Spinal cord (tissue), 10 donors: ENCODE results near the gene SOS1. TPM values are rescaled to one million over a fixed set of nuclear protein-coding genes. Genes with fewer than 3 reads are reported as not detected.

Experiments used
- DNase-seq, 6 donors: peaks; one replicate each; pipeline versions ENCODE4 v3.0.0 to v3.0.0-alpha.2; 2013 to 2015; ENCODE audit warnings: low spot score in 6 of 6, low read depth in 4 of 6
- H3K27ac ChIP-seq: one replicate; pipeline ENCODE4 v1.5.1; 2013; ENCODE audit warnings: low read depth, low read length, control low read depth
- H3K27me3 ChIP-seq: one replicate; pipeline ENCODE4 v1.6.1; 2013; ENCODE audit warnings: low read length; ENCODE audit not compliant: control insufficient read depth, insufficient read depth
- H3K36me3 ChIP-seq: one replicate; pipeline ENCODE4 v1.6.1; 2013; ENCODE audit warnings: low read length; ENCODE audit not compliant: control insufficient read depth, insufficient read depth
- H3K4me1 ChIP-seq: one replicate; pipeline ENCODE4 v1.6.1; 2013; ENCODE audit warnings: low read length; ENCODE audit not compliant: control insufficient read depth, insufficient read depth
- H3K4me3 ChIP-seq: one replicate; pipeline ENCODE4 v1.5.1; 2013; ENCODE audit warnings: low read depth, low read length, control low read depth
- H3K9me3 ChIP-seq: one replicate; pipeline ENCODE4 v1.6.1; 2013; ENCODE audit warnings: low read length; ENCODE audit not compliant: control insufficient read depth, insufficient read depth
- WGBS: methylation state at CpG from one replicate; pipeline ENCODE4 v1.1.5; 2013; ENCODE audit warnings: missing lambda C conversion rate; ENCODE audit not compliant: insufficient coverage; 5-methylcytosine and 5-hydroxymethylcytosine counted together
- polyA plus RNA-seq, 2 donors: library from polyadenylated mRNA; unstranded; fragments of 120-200 nt; gene quantifications; one replicate each; pipeline ENCODE4 v1.2.1, GENCODE V29; 2013; ENCODE audit not compliant: insufficient read length in 2 of 2
- total RNA-seq, 2 donors: library from RNA; depleted of rRNA in 1 of 2; stranded (reverse); fragments of 120-200 nt in 1 of 2; fragments of >200 nt in 1 of 2; gene quantifications; one replicate each; pipeline versions ENCODE4 v1.2.3 to v1.2.4, GENCODE V29; 2013 to 2014
- donor health status: healthy.

The SOS1 gene
- total and polyA plus RNA-seq, 4 donors: 29.8 to 61.4 (median 35.9) TPM

DNA sequence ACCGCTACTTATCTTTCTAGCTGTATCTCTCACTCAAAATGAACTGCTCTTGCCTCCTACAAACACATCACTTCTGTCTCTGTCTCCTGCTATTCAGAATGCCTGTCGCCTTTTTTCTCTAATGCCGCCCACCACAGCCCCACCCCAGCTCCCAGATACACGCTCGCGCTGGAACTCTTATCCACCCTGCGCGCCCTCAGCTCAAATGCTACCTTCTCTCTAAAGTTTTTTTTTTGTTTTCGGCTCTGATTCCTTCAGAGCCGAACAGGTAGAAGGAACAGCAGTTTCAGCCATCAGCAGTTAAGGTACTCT lies 3.9 kb upstream of the SOS1 start:
- no peaks in the 10 kb centered on the region for H3K36me3 ChIP-seq
- H3K27me3 ChIP-seq: no peaks in the 10 kb centered on the region
- peaks cover 15% of the 10 kb centered on the region for H3K4me1 ChIP-seq
- peak in 1 of 6 donors; percentile 32 for DNase-seq
- peak overlapping the region; percentile 96 for H3K27ac ChIP-seq
- H3K4me3 ChIP-seq: peak overlapping the region; percentile 90
- no peaks in the 10 kb centered on the region for H3K9me3 ChIP-seq
- under 1% methylated on average over 10 of the region's 10 CpGs for WGBS

DNA sequence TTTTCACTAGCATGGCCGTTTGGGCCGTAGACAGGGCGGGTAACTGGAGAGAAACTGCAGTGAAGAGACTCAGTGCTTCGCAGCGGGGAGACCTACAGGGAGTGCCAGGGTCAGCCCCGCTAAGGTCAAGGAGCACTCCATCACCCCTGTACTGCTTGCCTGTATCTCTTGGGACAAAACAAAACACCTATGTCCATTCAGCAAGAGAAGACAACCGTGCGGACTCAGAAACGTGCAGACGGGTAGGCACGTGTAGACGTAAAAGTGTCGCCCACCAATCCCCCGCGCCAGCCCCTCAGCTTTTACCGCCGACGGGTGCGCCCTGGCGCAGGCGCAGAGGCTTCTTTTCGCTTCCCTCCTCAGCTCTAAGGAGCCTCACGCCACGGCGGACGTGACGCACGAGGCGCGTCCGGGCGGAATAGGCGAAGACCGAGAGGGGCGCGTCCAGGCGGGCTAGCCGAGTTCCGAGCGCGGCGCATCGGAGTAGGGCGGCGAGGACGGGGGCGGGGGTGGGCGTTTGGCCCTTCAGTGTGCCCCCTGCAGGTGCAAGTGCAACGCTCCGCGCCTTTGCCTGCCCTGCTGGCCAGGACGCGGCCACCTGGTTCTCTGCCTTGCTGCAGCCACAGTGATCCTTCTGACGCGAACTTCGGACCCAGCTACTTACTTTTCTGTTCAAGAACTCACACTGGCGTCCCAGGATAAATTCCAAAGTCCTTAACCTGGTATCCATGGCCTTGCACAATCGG lies 3.3 kb upstream of the SOS1 start:
- peak; percentile 89 to 99 (median 95) for DNase-seq
- H3K4me1 ChIP-seq: peaks cover 17% of the 10 kb centered on the region
- H3K36me3 ChIP-seq: no peaks in the 10 kb centered on the region
- H3K27ac ChIP-seq: peak overlapping the region; percentile 96
- WGBS: 0% methylated on average over 55 of the region's 58 CpGs
- no peaks in the 10 kb centered on the region for H3K9me3 ChIP-seq
- no peaks in the 10 kb centered on the region for H3K27me3 ChIP-seq
- H3K4me3 ChIP-seq: peak overlapping the region; percentile 90

DNA sequence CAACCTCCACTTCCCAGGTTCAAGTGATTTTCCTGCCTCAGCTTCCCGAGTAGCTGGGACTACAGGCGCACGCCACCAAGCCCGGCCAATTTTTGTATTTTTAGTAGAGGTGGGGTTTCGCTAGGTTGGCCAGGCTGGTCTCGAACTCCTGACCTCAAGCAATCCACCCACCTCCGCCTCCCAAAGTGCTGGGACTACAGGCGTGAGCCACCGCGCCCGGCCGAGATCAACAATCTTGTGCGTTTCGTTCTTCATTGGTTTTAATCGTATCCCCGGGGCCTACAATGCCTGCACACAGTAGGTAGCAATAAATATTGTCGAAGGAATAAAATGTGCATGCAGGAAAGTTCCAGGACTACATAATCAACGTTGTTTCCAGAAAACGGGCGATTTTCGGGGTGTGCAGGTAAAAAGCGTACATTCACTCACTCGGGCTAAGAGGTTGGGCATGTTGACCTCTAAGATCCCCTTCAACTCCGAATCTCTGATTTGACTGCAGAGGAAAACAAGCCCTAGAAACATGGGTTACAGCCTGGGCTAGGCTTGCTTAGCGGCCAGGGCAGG lies 2.7 kb upstream of the SOS1 start:
- 52% methylated on average over 18 of the region's 25 CpGs for WGBS
- peaks cover 17% of the 10 kb centered on the region for H3K4me1 ChIP-seq
- H3K27ac ChIP-seq: peak overlapping the region; percentile 96
- DNase-seq: no peak
- H3K9me3 ChIP-seq: no peaks in the 10 kb centered on the region
- peak overlapping the region; percentile 90 for H3K4me3 ChIP-seq
- H3K36me3 ChIP-seq: no peaks in the 10 kb centered on the region
- H3K27me3 ChIP-seq: no peaks in the 10 kb centered on the region

DNA sequence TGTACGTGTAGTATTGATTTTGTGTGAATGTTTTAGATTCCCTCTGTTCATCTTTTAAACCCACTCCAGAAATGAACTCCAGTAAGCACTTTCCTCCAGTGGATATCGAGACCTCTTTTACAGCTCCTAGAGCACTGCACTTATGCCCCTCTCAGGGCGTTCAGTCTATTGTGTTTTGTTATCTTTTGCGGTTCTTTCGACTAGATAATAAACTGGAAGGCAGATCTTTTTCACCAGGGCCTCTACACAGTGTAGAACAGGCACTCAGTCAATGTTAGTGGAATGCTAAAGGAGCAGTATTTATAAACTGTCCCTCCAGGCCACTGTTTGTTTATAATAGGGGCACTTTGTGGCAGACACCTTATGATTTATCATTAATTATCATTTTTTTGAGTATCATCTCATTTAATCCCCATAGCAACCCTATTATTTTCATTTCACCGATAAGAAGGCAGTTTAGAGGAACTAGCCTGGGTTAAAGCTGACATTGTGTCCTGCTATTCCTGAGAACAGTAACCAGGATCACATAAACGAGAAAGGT lies 742 bp upstream of the SOS1 start:
- no peak for DNase-seq
- peak overlapping the region; percentile 99 for H3K27ac ChIP-seq
- H3K9me3 ChIP-seq: no peaks in the 10 kb centered on the region
- no peaks in the 10 kb centered on the region for H3K27me3 ChIP-seq
- WGBS: 31% methylated on average over 3 of the region's 7 CpGs
- H3K4me1 ChIP-seq: peaks cover 17% of the 10 kb centered on the region
- peaks cover 3% of the 10 kb centered on the region for H3K36me3 ChIP-seq
- H3K4me3 ChIP-seq: peak overlapping the region; percentile 88

DNA sequence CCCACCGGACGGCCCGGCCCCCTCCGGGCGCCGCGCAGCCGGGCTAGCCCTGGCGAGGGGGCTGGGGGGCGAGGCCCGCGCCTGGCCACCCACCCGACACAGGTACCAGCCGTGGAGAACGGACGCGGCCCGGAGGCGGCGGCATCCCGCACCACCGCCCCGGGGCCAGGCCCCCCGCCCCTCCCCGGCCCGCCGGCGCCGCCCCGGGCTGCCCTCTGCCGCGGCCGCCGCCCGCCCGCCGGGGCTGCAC lies 405 bp downstream of the SOS1 start:
- Histone ChIP-seq H3K4me1 (peaks cover 17% of the 10 kb centered on the region), H3K36me3 (peaks cover 3% of the 10 kb centered on the region), H3K27ac (peak overlapping the region; percentile 90), H3K27me3 (no peaks in the 10 kb centered on the region), H3K4me3 (peak overlapping the region; percentile 88), H3K9me3 (no peaks in the 10 kb centered on the region)
- no peak for DNase-seq
- 0% methylated on average over 37 of the region's 37 CpGs for WGBS

DNA sequence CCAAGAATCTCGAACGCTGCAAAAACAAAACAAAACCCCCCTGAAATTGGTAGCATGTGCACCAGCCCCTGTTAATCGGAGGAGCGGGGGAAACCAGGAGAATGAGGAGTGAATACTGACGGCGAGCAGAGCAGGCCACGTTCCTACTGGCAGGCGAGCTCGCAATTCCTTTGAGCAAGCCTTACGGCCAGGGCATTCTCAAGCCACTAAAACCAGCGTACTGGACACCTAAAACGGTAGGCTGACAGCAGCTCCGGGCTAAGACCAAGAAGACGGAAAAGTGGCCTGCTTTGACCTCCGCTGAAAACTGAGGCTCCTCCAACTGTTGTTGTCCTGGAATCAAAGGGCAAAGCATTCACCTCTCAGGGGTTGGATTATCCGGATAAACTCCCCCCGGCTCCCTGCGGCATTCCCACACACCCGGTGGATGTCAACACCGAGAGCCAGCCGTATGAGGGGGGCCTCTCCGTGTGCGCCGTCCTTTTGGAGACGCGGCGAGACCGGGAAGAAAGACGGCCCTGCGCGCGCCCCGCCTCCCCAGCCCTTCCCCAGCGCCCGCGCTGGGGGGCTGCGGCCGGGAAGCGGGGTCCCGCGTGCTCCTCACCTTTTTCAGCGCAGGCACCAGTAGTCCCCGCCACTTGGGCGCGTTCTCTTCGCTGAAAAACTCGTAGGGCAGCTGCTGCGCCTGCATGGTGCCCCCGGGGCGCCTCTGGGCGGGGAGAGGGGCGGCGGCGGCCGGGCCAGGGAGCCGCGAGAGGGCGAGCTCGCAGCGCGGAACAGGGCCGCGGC lies 925 bp downstream of the SOS1 start:
- Histone ChIP-seq H3K27me3 (no peaks in the 10 kb centered on the region), H3K9me3 (no peaks in the 10 kb centered on the region), H3K4me3 (peak overlapping the region; percentile 83), H3K4me1 (peaks cover 17% of the 10 kb centered on the region), H3K36me3 (peaks cover 3% of the 10 kb centered on the region), H3K27ac (peak overlapping the region; percentile 90)
- 0% methylated on average over 61 of the region's 63 CpGs for WGBS
- DNase-seq: peak in 3 of 6 donors; percentile 28 to 80 (median 67)

DNA sequence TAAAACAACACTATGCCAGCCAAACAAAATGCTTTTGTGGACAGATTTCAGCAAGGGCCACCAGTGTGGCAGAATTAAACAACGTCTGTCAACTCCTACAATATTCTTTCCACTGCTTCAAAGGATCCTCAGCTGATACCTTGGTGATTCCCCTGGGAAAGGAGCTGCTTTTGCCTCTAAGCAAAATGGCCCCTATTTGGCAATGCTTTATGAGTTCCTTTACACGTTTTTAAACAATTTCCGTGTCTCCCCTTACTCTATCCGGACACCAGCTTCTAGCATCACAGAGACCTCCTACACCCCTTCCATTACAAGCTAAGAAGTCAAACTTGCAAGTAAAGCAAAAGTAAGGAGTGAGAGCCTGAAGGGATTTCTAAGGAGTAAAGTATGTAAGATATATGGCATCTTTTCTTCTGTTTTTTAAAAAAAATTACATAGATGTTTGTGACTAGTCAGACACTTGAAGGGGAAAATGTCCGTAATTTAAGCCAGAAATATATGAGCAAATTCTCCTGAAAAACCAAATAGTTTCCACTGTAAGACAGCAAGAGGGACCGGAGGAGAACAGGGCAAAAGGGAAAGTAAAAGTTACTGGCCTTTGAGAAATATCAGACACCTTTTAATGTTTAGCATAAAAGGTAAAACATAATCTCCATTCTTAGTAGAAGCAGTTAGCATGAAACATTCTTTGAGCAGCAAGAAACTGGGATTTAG lies 1.9 kb downstream of the SOS1 start:
- Histone ChIP-seq H3K27ac (peak overlapping the region; percentile 90), H3K4me3 (peak overlapping the region; percentile 83), H3K9me3 (no peaks in the 10 kb centered on the region), H3K27me3 (no peaks in the 10 kb centered on the region), H3K36me3 (peaks cover 3% of the 10 kb centered on the region), H3K4me1 (peaks cover 17% of the 10 kb centered on the region)
- DNase-seq: peak in 2 of 6 donors; percentile 10 to 22
- 30% methylated on average over 4 of the region's 6 CpGs for WGBS

DNA sequence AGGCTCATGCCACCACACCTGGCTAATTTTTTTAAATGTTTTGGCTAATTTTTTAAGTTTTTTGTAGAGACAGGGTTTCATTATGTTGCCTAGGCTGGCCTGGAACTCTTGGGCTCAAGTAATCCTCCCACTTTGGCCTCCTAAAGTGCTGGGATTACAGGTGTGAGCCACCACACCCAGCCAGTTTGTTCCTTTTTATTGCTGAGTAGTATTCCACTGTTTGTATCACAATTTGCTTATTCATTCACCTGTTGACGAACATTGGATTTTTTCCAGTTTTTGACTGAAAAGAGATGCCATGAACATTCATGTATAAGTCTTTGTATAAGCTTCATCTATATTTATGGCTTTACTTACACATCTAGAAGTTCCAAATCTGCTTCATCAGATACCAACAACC lies 5.3 kb downstream of the SOS1 start:
- peaks cover 3% of the 10 kb centered on the region for H3K4me1 ChIP-seq
- peaks cover 11% of the 10 kb centered on the region for H3K36me3 ChIP-seq
- H3K27me3 ChIP-seq: no peaks in the 10 kb centered on the region
- DNase-seq: no peak
- H3K27ac ChIP-seq: no peak overlapping the region
- no peak overlapping the region for H3K4me3 ChIP-seq
- H3K9me3 ChIP-seq: no peaks in the 10 kb centered on the region
- WGBS: no CpG with 5 or more reads among the region's 1 CpG

DNA sequence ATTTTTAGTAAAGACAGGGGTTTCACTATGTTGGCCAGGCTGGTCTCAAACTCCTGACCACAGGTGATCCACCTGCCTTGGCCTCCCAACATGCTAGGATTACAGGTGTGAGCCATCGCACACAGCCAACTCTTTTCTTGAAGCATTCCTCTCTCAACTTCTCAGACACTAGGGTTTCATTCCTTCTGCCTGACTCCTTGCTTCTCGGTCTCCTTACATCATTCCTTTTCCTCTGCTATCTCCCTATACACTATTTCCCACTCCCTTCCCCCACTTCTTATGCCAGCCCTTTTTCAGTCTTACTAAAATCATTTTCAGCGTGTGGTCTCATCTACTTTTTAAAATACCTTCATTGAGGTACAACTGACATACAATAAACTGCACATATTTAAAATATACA lies 6.1 kb downstream of the SOS1 start:
- Histone ChIP-seq H3K9me3 (no peaks in the 10 kb centered on the region), H3K4me3 (no peak overlapping the region), H3K4me1 (peaks cover 2% of the 10 kb centered on the region), H3K27ac (no peak overlapping the region), H3K27me3 (no peaks in the 10 kb centered on the region), H3K36me3 (peaks cover 11% of the 10 kb centered on the region)
- WGBS: 91% methylated on average over 3 of the region's 3 CpGs
- no peak for DNase-seq
